Ammon's horn (tissue), 1 donor: ENCODE results near the gene KRT7.
"Not testable (repeated sequence)": the region's sequence is repeated elsewhere in the genome, so short reads cannot be mapped to it uniquely, and the experiment has no call there.

Experiments
- DNase-seq: peaks from one replicate; pipeline ENCODE4 v3.0.0-alpha.2; 2016; ENCODE audit warnings: low spot score

The KRT7 gene

GRCh38 chr12:52278575-52279421, 45.8 kb downstream of the KRT7 start:
- peak; percentile 70 for DNase-seq

GRCh38 chr12:52279422-52280318, 46.6 kb downstream of the KRT7 start:
- no peak for DNase-seq

- no peak for DNase-seq
These were observed 47.3 kb downstream of the KRT7 start for GRCh38 chr12:52280319-52280795.

- DNase-seq: no peak
These were observed 47.9 kb downstream of the KRT7 start for GRCh38 chr12:52280796-52281560.

- DNase-seq: no peak
These were observed 51.6 kb downstream of the KRT7 start for GRCh38 chr12:52284562-52285171.

- no peak for DNase-seq
These were observed 52.2 kb downstream of the KRT7 start for GRCh38 chr12:52285172-52285745.

- DNase-seq: no peak
These were observed 52.9 kb downstream of the KRT7 start for GRCh38 chr12:52285851-52286530.

GRCh38 chr12:52286857-52287785, 54.1 kb downstream of the KRT7 start:
- DNase-seq: not testable (repeated sequence)

- DNase-seq: not testable (repeated sequence)
These were observed 55.1 kb downstream of the KRT7 start for GRCh38 chr12:52287816-52288805.

GRCh38 chr12:52290483-52291134, 57.6 kb downstream of the KRT7 start:
- DNase-seq: not testable (repeated sequence)

GRCh38 chr12:52291267-52291935, 58.4 kb downstream of the KRT7 start, which contains the start of gene KRT81:
Gene KRT81, minus strand, starts transcription at chr12:52291534. Its CDS starts 69 bp downstream, at chr12:52291465.
- DNase-seq: no peak

GRCh38 chr12:52293926-52294325, 60.9 kb downstream of the KRT7 start:
- no peak for DNase-seq

- no peak for DNase-seq
These were observed 61.8 kb downstream of the KRT7 start for GRCh38 chr12:52294803-52295202.

- DNase-seq: no peak
These were observed 62.6 kb downstream of the KRT7 start for GRCh38 chr12:52295663-52296062.

- DNase-seq: no peak
These were observed 63.7 kb downstream of the KRT7 start for GRCh38 chr12:52296572-52297215.
